ENCODE results near the gene CDC37L1.
"Not testable (repeated sequence)": the region's sequence is repeated elsewhere in the genome, so short reads cannot be mapped to it uniquely, and the experiment has no call there.

CDC37L1 gene

DNA sequence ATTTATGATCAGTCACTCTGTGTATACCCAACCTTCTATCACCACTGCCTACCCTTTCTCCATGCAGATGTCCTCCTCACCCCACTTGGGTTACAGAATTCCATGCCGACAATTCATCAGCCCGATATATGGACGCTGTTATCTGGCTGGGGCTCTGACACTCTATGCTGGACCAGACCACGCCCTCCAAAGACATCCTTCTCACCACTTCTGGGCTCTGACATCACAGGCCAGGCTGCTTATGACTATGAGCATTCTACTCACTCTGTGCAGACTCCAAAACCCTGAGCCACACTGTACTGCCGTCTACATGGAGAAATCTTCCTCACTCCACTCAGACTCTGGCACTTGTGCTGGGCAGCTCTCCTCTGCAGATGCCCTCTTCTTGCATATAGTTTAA lies 69.2 kb downstream of the CDC37L1 start:
- no peak overlapping the region for H3K4me3 ChIP-seq (ENCODE audit: low read length)
- TF ChIP-seq, protein P1, sequence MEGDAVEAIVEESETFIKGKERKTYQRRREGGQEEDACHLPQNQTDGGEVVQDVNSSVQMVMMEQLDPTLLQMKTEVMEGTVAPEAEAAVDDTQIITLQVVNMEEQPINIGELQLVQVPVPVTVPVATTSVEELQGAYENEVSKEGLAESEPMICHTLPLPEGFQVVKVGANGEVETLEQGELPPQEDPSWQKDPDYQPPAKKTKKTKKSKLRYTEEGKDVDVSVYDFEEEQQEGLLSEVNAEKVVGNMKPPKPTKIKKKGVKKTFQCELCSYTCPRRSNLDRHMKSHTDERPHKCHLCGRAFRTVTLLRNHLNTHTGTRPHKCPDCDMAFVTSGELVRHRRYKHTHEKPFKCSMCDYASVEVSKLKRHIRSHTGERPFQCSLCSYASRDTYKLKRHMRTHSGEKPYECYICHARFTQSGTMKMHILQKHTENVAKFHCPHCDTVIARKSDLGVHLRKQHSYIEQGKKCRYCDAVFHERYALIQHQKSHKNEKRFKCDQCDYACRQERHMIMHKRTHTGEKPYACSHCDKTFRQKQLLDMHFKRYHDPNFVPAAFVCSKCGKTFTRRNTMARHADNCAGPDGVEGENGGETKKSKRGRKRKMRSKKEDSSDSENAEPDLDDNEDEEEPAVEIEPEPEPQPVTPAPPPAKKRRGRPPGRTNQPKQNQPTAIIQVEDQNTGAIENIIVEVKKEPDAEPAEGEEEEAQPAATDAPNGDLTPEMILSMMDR (conservative IDR thresholded peaks at IDR 0.05; ENCODE audit: low read depth, low read length) = no peak
- no peak for DNase-seq (ENCODE audit: low read depth)

DNA sequence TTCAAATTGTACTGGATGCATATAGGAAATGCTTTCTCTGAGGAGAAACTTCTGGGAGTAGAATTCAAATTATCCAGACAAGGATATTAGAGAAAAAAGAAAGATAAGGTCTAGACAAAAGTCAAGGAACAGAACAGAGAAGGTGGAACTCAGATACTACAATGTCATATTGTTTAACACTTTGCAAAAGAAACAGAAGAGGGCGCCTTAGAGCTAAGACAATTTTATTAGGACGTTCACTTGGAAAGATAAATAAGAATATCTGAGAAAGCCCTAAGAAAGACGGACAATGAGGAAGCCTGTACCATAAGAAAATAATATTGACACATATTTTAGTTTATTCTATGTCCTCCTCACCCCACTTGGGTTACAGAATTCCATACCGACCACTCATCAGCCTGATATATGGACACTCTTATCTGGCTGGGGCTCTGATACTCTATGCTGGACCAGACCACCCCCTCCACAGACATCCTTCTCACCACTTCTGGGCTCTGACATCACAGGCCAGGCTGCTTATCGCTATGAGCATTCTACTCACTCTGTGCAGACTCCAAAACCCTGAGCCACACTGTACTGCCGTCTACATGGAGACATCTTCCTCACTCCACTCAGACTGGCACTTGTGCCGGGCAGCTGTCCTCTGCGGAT lies 70.8 kb downstream of the CDC37L1 start:
- DNase-seq (ENCODE audit: low read depth) = no peak
- H3K4me3 ChIP-seq (ENCODE audit: low read length) = no peak overlapping the region
- TF ChIP-seq, protein P1 (conservative IDR thresholded peaks at IDR 0.05; ENCODE audit: low read depth, low read length) = peak; percentile 61

DNA sequence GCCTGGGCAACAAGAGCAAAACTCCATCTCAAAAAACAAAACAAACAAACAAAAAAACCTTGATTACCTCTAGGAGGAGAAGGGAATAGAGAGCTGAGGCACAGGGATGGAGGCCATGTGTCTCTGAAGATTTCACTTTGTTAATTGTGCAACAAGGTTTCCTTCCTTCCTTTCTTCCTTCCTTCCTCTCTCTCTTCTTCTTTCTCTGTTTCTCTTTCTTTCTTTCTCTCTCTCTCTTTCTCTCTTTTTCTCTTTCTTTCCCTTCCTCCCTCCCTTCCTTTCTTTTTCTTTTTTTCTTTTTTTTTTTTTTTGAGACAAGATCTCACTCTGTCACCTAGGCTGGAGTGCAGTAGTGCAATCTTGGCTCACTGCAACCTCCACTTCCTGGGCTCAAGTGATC lies 75.2 kb downstream of the CDC37L1 start:
- H3K4me3 ChIP-seq (ENCODE audit: low read length); DNase-seq (ENCODE audit: low read depth): not testable (repeated sequence)

DNA sequence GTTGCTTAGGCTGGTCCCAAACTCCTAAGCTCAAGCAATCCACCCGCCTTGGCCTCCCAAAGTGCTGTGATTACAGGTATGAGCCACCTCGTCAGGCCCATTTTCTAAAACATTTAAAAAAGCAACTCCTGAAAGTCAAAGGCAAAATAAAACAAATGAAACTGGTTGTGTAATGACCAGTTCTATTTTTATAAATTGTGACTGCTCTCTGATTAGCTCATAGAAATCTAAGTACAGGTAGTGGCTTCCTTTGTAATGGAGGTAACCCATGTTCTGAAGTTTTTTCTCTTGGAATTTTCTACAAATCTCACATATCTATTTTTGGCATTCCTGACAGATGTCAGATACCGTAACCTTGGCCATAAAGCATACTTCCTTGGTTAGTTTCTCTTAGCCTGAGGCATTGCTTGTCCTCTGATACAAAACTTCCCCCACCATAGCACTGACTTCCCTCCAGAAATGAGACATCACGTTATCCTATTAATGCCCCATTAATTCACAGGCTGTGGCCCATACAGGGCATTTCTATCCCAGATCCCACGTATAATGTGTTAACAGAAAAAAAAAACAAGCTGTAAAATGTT lies 75.7 kb downstream of the CDC37L1 start:
- no peak overlapping the region for H3K4me3 ChIP-seq (ENCODE audit: low read length)
- TF ChIP-seq, protein P1 (conservative IDR thresholded peaks at IDR 0.05; ENCODE audit: low read depth, low read length) = no peak
- DNase-seq (ENCODE audit: low read depth) = no peak

DNA sequence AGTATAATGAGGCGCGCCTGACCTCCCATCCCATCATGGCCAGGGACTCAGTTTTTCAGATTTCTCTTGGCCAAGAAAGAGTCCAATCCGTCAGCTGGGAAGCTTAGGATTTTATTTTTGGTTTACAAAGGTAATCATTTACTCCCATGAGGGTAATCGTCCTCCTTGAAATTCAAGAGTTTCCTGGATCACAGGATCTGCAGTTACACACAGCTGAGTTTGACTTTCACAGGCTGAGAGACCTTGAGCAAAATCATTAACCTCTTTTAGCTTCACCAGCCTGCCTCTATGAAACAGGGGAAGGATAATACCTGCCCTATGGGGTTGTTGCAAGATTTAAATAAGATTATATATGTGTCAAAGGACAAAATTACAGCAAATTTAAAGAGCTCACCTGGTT lies 77.1 kb downstream of the CDC37L1 start:
- DNase-seq (ENCODE audit: low read depth) = no peak
- TF ChIP-seq, protein P1 (conservative IDR thresholded peaks at IDR 0.05; ENCODE audit: low read depth, low read length) = no peak
- H3K4me3 ChIP-seq (ENCODE audit: low read length) = no peak overlapping the region
